HG03175 (cell line): ENCODE results near the gene IDH3G.

Experiments used
- ATAC-seq: cut with Tn5 transposase; IDR thresholded peaks from one replicate; pipeline ENCODE4 v1.9.1; 2021; ENCODE audit warnings: mild to moderate bottlenecking, moderate library complexity; ENCODE audit not compliant: unreplicated experiment

IDH3G gene

DNA sequence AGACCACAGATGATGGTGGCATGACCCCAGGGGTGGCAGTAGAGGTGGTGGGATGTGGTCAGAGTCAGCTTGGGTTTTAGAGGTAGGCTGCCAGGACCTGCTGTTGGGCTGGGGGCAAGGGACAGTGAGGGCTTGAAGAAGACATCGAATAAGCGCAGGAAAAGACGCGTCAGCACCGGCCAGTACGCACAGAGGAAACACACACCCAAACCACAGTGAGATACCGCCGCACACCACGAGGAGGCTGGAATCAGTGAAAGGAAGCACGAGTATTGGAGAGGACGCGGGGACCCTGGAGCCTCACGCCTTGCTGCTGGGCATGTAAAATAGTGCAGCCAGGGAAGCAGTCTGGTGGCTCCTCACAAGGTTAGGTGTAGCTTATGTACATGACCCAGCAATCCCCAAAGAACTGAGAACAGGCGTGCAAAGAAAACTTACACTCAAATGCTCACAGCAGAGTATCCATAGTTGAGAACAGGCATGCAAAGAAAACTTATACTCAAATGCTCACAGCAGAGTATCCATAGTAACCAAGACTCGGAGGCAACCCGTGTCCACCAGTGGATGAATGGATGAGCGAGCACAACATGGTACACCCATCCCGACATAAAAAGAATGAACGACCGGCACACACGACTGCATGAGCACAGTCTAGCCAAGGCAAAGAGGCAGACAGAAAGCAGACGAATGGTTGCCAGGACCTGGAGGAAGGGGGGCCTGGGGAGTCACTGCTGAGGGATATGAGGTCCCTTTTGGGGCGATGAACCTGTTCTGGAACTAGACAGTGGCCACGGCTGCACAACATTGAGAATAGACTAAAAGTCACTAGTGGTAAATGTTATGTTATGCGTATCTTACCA, 22.9 kb upstream of the IDH3G start:
- ATAC-seq, result no peak

DNA sequence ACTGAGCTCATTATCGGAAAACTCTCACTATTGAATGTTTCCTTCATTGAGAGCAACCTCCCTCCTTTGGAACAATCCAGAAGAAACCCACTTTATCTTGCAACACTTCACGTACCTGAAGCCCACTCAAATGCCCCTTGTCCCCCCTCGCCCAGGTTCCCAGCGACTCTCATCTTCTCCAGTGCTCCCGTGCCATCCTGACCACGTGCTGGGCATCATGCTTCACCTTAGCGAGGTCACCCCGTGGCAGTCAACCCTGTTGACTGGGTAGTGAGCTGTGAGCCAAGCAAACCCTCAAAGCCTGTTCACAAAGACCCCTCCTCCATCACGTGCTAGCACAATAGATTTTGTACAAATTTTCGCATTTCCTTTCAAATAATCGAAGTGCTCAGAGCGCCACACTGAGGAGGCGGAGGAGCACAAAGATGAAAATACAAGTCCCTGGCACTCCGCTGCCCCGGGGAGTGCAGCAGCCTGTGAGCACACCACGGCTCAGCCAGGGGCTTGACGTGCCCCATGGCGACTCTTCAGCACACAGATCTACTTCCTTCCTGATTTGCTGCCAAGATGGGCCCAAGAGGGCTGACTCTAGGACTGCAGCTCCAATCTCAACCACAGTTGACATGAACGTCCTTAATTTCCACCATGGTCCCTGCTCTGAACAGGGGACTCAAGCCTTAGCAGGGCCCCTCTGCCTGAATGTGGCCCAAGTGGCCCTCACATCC, 20.6 kb upstream of the IDH3G start:
- no peak for ATAC-seq

DNA sequence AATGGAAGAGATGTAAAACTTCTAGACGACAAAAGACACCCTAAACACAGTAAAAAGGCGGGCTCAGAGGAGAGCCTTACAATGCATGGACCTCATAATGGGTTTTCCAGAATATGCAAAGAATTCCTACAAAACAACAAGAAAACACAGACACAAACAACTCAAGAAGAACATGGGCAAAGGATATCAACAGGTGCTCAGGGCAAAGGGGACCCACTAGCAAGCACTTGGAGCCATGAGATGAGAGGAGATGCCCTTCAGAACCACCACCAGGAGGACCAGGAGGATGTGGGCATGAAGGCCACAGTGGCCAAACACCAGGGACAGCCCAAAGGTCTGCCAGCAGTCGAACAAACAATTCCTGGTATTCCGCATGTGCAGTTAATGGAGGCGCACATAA, 19.0 kb upstream of the IDH3G start:
- ATAC-seq, result no peak

DNA sequence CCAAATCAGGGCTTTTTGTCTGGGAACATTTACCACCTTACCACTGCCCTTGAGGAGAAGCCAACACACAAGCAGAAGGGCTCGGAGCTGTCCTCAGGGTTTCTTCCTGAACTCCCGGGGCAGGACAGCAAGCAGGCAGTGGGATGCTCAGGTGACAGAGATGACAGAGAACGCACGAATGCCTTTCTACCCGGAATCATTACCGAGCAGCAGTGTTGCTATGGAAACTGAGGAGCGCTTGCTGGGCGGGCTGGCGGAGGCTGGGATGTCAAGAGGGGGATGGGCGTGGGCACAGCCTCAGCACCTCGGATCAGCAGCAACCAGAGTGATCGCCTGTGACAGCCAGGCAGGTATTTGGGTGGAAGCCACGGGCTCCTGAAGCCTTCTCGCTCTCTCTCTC, 18.0 kb upstream of the IDH3G start:
- no peak for ATAC-seq

DNA sequence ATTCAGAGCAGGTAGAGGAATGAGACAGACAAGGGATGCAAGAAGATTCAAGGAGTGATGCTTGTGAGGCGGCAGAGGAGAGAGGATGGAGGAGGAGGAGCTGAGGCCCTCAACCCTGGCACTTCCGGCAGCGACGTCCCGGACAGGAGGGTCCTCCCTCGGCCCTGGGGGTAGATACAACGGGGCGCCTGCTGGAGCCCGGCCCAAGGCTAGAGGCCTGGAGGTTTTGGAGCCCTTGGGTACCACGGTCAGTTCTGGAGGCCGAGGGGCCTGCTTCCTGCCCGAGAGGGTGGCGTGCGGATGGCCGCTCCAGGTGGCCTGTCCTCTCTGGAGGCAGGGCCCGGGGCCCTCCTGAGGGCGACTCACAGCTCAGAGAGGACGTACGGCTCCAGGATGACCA, 13.8 kb upstream of the IDH3G start:
- ATAC-seq, result no peak

DNA sequence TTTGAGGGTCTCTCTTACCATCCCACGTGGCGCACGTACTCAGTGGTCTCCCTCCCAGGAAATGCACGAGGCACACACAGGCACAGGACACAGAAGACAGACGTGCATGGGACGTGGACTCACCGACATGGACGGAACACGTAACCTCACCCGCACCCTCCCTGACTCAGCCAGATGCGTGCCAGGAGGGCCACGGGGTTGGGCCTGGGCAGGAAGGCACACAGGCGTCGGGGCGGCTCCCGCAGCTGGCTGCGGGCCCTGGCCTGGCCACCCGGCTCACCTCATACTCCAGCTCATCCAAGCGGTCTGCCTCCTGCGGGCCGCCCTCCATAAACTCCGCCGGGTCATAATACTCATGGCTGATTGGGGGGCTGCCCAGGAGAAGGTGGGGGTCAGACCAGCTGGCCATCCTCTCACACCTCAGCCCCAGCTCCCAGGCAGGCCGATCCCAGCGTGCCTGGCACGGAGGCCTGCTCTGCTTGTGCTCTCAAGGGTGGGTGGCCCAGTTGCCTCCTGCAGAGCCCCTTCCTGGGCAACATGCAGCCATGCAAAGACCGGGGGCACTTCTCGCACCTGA, 12.9 kb upstream of the IDH3G start:
- ATAC-seq, result no peak

DNA sequence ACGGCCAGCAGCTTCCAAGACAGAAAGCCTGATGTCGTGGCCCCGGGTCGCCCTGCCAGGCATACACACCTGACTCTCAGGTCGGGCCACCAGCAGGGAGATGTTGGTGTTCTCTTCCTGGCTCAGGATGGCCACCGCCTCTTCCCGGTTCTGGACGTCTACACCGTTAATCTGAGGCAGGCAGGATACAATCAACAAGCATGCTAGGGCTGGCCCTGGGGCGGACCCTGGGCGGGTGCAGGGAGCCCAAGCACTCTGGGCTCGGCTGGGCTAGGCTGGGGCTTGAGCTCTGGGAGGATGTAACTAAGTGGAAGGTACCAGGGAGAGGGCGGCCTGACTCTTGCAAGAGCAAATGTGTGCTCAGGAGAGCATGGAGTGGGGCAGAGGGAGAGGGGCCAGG, 11.3 kb upstream of the IDH3G start:
- ATAC-seq, result no peak

DNA sequence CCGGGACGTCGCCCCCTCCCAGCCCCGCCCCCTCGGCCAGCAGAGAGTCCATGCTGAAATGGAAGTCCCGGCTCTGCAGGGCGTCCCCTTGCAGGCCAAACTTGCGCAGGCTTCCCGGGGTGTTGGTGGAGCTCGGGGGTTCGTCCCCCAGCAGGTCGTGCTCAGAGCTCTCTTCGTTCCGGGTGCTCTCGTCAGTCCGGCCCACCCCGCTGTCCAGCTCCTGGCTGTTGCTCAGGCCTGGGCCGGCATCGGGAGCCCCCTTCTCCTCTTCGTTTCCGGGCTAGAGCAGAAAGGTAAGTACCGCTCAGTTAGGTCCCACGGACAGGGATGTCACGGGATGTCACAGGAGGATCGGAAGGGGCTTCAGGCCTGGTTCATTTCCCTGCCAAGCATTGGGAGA, 10.4 kb upstream of the IDH3G start:
- ATAC-seq, result no peak

DNA sequence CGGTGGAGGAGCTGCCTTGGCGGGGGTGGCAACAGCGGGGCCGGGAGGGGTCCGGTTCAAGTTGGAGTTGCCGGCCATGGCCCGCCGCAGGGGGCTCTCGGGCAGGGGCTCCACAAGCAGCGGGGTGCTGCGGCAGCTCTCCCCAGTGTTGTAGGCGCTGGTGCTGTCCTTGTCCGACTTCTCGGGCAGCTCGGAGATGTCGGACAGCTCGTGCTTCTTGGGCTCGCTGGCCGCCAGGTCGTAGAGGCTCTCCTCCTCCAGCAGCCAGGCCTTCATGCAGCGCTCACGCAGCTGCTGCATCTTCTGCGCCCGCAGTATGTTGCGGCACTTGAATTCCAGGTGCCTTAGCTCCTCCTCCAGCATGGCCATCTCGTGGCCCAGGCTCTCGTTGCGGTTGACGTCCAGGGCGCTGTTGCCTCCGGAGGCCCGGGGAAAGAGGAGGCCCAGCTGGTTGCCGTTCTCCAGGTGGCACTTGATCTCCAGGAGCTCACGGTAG, 10.0 kb upstream of the IDH3G start:
- ATAC-seq, result no peak

DNA sequence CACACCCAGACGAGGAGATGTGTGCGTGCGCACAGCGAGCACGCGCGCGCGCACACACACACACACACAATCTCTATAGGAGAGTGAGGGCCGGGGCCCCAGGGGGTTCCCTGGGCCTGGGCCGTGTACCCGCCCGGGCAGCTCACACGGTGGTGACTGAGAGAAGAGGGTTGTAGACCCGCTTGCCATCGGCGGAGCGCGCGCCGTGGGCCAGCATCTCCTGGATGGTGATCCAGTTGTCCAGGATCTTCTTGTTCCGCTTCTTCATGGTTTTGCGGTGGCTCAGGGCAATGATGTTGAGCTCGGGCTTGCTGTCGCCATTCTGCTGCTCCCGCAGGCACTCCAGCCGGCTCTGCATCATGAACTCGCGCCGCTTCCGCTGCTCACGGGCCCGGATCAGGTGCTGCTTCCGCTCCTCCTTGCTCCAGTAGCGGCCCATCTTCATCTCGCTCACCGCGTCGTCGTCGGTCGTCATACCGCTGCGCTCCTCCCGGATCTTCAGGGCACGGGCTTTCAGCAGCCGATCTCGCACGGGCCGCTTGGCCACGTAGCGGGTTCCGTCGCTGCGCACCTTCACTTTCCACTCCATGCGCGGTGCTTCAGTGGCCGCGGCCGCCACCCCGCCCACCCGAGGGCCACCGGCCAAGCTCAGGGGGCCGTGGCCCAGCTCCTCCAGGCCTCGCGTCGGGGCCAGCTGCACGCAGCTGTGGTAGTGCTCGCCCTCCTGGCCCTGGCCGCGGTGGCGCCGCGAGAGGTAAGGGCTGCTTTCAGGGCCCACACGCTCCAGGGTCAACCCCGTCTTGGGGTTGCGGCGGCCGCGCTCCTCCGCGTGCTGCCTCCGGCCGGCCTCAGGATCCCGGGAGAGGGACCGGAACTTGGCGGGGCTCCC, 9.3 kb upstream of the IDH3G start:
- ATAC-seq, result no peak

DNA sequence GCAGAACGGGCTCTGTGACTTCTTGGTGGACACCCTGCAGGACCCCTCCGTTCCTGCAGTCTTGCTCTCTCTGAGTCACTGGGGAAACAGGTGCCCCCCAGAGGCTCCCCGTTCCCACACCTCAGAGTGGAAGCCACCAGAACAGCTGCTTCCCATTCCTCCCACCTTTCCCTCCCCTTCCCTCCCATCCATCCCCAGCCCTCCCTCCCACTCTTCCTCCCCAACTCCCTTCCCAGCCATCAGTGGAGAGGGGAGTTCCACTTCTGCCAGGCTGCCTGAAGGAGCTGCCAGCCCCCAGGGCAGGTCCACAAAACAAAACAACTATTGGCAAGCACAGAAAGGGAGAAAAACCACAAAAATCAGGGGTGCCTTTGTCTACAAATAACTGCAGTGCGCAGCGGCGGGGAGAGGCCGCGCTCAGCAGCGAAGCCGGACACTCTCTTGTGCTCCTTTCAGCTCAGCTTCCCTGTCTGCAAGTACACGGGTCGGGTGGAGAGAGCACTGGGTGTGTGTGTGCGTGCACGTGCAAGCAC, 8.4 kb upstream of the IDH3G start:
- ATAC-seq, result no peak

DNA sequence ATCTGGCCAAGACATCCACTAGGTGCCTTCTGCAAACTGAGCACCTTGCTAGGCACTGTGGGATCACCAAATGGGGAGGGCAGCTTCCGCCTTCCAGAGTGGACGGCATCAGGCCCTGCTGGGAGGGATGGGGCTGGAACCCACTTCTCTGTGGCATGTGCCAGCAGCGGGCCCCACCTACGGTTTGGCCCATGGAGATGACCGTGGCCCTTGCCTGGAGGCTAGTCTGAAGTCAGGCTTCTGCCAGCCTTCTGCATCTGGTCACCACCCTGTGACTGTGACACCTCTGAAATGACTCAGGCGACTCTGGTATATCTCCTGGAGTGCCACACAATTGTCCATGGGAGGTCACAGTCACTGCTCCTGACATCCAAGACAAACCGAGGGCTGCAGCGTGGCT, 7.5 kb upstream of the IDH3G start:
- no peak for ATAC-seq

DNA sequence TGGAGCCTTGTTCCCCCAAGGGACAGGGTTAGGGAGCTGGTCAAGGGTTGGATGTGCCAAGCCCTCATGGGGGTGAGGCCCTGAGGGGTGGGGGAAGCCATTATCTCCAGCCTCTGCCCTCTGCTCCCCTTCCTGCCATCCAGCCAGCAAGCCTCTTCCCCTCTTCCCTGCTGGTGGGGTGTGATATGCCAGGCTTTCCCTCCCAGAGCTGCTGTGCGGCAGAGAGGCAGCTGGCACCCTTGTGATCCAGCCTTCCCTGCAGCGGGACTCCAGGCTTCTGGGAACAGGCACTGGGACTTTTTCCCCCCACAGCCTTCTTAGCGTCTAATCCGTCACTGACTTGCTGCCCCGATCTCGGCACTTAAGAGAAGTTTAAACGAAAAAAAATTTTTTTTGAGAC, 6.6 kb upstream of the IDH3G start:
- no peak for ATAC-seq

DNA sequence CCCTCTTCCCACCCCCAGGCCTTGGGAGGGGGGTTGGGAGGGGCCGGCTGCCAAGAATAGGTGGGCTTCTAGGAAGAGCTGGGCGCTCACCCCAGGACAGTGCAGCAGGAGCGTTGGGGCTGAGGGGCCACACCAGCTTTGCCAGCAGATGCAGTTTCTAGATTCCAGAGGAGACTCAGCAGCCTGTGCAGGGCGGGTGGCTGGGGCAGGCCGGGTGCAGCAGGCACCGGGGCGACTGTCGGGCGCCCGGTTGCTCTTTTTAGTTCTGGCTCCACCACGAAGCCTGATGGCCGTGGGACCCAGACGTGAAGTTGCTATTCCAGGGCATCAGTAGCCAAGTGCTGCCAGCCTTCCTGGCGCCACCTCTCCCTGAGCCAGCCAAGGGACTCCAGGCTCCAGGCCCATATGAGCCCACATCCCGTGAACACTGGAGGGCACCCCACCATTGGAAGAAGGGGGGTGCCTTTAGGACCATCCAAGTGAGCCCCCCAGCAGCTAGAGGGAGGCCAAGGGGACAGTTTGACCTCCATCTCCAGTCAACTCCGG, 6.1 kb upstream of the IDH3G start:
- no peak for ATAC-seq

DNA sequence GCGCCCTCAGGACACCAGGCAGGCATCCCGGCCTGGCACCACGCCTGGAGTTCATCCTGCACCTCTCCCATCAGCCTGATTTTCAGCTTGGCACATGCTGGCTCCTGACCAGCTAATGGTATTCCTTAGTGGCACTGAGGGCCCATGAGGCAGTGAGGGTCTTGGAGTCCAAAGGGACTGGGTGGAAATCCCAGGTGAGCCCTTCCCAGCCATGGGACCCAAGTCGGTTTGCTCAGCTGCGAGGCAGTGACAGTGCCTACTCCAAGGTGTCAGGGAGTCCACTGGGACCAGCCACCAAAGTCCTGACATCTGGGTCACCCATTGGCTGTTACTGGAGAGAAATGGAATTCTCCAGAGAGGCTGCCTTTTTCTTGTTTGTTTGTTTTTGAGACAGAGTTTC, 5.2 kb upstream of the IDH3G start:
- ATAC-seq, result no peak

DNA sequence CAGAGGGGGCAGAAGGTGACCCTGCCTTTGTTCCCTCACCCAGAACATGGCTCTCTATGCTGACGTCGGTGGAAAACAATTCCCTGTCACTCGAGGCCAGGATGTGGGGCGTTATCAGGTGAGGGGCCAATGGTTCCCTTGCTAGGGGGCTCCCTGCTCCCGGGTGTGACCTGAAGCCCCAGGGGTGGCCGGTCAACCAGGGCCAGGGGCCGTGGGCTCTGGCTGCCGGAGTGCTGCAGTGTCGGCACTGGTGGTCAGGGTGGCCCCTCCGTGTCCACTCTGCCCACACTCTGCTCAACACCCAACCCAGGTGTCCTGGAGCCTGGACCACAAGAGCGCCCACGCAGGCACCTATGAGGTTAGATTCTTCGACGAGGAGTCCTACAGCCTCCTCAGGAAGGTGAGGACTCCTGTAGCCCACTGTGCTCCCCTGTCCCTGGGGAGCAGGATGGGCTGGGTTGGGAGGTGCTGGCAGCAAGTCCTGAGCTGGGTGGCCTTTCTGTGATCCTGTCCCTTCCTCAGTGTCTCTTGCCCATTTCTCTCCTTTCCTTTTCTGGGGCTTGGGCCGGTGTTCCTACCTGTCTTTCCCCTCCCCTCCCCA, 3.3 kb upstream of the IDH3G start:
- no peak for ATAC-seq

DNA sequence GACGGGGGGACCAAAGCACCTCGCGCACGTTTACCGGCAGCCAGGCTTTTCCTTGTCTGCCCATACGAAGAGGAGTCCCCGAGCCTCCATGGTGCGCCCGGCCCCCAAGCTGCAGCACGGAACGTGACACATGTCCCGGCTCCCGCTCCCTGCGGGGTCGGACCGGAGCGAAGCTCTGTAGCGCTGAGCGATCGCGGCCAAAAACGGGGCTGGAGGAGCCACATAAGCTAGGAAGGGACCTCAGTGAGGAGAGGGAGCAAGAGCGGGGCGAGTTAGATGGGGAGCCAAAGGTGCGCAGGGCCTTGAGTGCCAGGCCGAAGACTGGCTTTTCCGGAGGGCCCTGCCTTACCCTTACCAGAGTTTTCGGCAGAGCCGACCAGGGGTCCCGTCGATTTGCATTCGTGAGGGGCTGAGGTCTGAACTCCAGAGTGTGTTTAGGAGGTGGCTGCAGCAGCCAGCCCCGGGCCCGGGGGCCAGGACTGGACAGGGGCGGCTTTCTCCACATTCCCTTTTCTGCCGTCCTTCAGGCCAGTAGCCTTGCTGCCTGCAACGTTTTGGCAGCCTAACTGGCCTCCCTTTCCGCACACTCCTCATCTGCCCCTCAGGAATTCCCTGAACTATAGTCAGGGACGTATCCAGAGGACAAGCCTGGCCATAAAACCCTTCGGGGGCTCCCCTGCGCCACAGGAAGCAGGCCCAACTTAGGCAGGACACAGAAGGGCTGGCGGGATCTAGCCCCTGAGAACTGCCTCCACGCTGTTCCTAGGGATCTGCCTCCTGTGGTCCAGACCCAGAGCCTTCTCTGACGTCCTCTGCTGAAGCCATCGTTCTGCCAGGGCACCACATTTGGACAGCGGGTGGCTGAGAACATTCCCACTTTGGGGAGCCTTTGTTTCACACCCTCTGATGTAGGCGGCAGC, 982 bp upstream of the IDH3G start:
- ATAC-seq, result no peak

DNA sequence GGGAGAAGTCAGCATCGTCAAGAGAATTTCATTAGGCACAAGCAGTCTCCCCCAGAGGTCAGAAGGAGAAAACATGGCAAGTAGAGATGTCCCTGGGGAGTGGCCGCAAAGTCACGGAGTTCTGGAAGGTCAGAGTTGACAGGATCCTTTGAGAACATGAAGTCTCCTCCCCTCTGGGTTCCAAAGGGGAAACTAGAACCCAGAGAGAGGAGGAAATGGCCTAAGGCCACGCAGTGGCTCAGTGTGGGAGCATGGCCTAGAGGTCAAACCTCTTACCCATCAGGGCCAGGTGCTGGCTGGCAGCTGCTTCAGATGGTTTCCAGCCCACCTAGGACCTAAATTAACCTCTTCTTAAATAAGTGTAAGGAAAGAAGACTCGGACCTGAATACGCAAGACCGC, 884 bp downstream of the IDH3G start:
- no peak for ATAC-seq

DNA sequence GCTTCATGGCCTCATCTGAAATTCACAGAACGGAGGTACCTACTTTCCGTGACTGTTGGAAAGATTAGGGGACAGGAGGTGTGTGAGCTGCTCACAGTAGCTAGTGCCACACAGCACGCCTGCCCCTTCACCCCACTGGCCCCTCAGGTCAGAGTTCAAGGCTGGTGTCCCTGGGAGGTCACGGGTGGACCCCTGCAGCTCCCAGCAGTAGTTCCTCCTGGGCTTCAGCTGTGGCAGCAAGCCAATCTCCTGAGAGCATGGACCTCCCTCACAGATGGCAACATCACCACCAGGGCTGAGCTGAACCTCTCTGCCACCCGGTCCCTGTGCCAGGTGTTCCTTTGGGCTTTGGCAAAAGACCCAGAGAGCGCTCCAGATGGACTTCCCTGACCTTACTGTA, 1.8 kb downstream of the IDH3G start:
- no peak for ATAC-seq
